Stimulated activated CD8-positive, alpha-beta memory T cell treated with anti-CD3 and anti-CD28 coated beads, Interleukin-7, amount 100 ng/mL, for 24 hours (primary cell): ENCODE data around the gene CAPN12.
"Not testable (repeated sequence)": the region's sequence is repeated elsewhere in the genome, so short reads cannot be mapped to it uniquely, and the experiment has no call there.

ENCODE experiments used
- DNase-seq: peaks from one replicate; pipeline ENCODE4 v3.0.0-alpha.2; 2020; ENCODE audit warnings: low read depth

Gene CAPN12, protein sequence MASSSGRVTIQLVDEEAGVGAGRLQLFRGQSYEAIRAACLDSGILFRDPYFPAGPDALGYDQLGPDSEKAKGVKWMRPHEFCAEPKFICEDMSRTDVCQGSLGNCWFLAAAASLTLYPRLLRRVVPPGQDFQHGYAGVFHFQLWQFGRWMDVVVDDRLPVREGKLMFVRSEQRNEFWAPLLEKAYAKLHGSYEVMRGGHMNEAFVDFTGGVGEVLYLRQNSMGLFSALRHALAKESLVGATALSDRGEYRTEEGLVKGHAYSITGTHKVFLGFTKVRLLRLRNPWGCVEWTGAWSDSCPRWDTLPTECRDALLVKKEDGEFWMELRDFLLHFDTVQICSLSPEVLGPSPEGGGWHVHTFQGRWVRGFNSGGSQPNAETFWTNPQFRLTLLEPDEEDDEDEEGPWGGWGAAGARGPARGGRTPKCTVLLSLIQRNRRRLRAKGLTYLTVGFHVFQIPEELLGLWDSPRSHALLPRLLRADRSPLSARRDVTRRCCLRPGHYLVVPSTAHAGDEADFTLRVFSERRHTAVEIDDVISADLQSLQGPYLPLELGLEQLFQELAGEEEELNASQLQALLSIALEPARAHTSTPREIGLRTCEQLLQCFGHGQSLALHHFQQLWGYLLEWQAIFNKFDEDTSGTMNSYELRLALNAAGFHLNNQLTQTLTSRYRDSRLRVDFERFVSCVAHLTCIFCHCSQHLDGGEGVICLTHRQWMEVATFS

DNA sequence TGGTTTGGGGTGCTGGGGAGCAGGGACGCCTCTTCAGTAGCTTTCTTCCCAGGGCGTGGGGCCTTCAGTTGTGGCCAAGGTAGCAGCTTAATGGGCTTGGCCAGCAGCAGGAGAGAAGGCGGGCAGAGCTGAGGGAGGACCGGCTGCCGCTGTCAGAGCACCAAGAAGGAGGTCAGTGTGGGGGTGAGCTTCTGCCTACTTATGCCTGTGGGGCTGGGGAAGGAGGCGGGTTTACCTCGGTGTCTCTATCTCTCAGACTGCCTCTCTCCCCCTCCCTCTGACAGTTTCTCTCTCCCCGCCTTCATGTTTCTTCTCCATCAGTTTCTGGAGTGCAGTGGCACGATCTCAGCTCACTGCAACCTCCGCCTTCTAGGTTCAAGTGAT lies at the start of gene CAPN12:
TSS of gene CAPN12 (minus strand) at position 177 of the 384 bp plus-strand sequence. CDS start 309 bp downstream, outside the sequence.
- DNase-seq = no peak

DNA sequence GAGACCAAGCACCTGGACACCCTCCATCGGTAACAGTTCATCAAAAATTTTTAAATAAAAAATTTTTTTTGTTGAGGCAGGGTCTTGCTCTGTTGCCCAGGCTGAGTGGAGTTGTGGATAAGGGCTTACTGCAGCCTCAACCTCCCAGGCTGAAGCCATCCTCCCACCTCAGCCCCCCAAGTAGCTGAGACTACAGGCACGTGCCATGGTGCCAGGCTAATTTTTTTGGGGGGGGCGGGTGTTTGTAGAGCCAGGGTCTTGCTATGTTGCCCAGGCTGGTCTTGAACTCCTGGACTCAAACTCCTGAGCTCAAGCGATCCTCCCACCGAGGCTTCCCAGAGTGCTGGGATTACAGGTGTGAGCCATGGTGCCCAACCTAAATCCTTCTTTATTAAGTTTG lies 49.4 kb upstream of the CAPN12 start:
- no peak for DNase-seq

DNA sequence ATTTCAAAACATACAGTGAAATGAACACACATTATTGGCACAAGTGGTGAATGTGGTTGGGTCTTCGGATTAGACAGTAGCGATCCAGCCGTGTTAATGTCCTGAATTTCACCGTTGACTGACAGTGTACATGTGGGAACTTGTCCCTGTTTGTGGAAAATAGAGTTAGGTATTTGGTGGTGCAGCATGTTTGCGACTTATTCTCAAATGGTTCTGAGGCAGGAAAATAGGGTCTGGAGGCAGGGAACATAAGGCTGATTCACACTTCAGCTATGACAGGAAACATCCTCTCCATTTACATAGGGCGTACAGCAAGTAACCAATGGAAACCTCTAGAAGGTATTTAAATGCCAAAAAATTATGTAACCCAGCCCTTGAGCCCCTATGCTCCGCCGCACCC lies 48.9 kb upstream of the CAPN12 start:
- no peak for DNase-seq

DNA sequence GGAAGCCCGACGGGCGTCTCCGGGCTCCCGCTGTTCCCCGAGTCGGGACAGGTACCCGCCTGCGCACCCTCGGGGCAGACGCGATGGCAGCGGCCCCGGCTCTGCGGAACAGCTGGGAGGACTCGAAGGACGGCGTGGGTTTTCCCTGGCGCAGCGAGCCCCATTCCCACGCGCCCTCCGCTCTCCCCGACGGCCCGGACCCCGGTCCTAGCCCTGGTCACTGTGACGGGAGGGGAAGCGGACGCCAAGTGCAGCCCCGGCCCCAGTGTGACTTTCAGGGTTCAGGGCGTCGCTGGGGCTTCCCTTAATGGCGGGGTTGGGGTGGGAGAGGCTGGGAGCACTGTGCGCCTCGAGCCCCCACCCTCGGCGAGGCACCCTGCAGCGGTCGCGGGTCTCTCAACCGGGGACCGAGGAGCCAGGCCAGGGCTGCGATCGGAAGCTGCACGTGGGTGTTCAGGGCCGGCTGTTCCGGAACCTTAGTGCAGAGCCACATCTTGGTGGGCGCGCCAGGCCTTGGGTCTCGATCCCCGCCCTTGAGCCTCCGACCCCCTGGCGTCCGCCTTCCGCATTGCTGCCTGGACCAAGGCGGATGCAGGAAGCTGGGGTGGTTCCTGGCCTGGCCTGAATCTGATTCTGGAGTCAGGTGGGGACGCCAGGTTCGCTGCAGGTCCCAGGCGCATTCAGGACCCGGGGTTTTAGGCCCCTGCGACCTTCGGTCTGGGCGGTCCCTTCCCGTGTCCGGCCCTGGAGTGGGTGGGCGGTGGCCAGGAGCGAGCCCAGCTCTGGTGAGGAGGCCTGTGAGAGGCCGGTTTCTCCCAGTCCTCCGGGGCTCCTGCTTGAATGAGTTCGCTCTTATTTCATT lies 48.2 kb upstream of the CAPN12 start:
- no peak for DNase-seq

DNA sequence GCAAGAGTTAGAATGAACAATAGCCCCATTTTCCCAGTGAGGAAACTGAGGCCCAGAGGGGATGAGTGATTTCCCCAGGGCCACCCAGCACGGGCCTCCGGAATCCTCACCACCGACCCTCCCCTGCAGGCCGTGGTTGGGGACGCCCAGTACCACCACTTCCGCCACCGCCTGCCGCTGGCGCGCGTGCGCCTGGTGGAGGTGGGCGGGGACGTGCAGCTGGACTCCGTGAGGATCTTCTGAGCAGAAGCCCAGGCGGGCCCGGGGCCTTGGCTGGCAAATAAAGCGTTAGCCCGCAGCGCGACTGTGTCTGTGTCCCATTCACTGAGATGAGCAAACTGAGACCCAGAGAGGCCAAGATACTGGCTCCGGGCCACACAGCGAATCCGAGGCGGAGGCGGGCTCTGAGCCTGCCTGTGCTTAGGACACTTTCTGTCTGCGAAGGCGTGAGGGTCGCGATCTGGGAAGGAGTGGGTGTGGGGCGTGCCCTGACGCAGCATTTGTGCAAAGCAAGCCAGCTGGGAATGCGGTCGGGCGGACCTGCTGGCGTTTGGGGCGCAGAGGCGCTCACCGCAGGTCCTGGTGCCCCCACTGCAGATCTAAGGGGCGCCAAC lies 47.3 kb upstream of the CAPN12 start:
- not testable (repeated sequence) for DNase-seq

DNA sequence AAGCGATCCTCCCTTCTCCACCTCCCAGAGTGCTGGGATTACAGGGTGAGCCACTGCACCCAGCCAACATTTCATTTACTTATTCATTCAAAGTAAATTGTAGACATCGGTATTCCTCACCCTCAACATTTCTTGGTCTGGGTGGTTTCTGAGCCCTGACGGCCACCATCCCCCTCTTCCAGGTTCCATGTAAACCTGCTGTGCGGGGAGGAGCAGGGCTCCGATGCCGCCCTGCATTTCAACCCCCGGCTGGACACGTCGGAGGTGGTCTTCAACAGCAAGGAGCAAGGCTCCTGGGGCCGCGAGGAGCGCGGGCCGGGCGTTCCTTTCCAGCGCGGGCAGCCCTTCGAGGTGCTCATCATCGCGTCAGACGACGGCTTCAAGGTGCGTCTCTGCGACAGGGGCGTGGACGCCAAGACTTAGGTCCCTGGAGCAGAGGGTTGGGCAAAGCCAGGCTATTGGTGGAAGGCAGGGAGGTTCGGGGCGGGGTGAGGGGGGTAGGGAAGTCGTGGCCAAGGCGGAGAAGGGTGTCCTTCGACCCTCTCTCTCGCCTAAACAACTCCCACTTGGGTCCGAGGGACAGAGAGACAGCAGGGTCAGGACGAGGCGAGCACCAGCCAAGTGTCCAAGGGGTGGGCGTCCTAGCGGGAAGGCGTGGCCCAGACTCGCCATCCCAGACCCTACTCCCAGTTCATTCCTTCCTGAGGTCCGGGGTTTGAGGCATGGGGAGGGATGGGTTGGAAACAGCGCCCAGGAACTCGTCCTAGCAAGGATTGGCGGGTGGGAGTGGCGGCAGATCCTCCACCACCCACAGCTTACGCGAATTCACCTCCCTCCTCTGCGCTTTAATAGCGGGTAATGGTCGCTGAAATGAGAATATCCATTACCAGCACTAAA lies 46.5 kb upstream of the CAPN12 start:
- DNase-seq = not testable (repeated sequence)

DNA sequence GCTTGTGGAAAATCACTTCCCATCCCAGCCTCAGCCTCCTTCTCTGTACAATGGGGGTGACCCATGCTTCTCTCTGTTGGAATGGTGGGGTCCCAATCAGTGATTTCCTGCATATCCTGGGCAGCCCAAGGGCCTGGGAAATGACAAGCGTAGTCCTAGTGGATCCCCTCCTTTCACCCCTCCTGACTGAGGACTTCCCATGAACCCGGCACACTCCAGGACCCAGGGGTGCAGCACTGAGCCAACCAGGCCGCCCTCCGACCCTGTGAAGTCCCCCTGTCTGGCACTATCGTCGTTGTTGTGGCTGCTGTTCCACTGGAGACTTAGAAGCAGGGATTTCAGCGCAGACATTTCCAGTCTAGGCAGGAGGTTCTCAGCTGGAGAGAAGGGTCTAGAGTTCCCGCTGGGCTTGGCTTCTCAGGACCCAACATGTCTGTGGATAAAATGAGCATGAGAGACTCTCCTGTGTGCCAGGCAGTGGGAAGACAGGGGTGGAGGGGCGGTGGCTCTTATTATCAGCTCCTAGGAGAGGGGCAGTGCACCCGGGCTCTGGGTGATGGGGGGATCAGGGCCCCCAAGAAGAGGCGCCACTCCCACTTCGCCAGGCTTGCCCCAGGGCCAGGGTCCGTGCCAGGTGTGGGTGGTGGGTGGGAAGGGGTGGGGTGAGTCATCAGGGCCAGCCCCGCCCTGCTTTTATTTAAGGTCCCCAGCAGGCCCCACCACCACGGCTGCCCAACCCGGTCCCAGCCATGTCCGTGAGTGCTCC lies 44.4 kb upstream of the CAPN12 start, which contains the start of gene LGALS7B:
TSS of gene LGALS7B (plus strand) at position 723 of the 766 bp plus-strand sequence. CDS start at position 750, 27 bp downstream.
- no peak for DNase-seq

DNA sequence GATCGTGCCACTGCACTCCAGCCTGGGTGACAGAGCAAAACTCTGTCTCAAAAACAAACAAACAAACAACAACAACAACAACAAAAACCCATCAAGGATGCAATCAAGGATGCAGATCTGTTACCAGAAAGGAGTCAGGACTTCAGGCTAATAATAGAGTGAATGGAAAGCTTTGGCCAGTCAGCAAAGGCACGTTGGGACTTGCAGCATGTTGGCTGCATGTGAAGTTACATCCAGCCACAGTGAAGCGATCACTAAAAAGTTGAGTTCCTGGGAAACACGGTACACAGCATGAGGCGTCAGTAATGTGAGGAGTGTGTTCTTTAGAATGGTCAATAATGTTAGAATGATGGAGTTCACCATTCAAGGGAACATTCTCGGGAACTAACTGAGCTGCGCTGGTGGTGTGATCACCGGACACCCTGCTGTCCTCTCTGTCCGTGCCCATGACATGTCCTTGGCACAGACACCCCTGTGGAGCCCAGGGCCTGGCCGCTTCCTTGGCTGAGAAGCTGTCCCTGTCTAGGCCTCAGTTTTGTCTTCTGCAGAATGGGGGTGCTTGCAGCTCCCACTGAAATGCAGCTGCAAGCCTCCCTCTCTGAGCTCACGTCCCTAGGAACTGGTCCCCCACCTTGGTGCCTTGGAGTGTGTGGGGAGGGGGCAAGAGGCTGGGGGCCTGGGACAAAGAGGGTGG lies 42.4 kb upstream of the CAPN12 start:
- no peak for DNase-seq

DNA sequence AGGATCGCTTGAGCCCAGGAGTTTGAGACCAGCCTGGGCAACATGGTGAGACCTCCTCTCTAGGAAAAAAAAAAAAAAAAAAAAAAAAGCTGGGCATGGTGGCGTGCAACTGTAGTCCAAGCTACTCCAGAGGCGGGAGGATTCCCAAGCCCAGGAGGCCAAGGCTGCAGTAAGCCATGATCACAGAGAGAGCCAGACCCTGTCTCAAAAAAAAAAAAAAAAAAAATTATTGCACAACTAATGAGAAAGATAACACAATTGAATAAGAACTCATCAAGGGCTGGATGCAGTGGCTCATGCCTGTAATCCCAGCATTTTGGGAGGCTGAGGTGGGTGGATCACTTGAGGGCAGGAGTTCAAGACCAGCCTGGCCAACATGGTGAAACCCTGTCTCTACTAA lies 41.8 kb upstream of the CAPN12 start:
- DNase-seq = not testable (repeated sequence)

DNA sequence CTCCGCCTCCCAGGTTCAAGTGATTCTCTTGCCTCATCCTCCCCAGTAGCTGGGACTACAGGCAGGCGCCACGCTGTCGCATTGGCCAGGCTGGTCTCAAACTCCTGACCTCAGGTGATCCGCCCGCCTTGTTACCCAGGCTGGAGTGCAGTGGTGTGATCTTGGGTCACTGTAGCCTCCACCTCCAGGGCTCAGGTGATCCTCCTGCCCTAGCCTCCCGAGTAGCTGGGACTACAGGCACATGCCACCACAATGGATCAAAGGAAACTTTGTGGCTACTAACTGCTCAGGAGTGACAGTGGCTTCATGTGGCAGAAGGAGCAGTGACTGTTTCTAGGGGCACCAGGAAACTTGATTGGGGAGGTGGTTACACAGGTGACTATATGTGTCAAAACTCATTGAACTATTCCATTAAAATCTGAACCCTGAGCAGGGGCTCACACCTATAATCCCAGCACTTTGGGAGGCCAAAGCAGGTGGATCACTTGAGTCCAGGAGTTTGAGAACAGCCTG lies 41.0 kb upstream of the CAPN12 start:
- no peak for DNase-seq

DNA sequence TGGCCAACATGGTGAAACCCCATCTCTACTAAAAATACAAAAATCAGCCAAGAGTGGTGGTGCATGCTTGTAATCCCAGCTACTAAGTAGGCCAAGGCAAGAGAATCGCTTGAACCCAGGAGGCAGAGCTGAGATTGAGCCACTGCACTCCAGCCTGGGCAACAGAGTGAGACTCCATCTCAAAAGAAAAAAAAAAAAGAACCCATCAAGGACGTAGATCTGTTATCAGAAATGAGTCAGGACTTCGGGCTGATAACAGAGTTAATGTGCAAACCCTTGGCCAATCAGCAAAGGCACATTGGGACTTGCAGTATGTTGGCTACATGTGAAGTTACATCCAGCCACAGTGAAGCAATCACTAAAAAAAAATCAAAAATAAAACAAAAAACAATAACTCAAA lies 40.0 kb upstream of the CAPN12 start:
- DNase-seq = no peak

DNA sequence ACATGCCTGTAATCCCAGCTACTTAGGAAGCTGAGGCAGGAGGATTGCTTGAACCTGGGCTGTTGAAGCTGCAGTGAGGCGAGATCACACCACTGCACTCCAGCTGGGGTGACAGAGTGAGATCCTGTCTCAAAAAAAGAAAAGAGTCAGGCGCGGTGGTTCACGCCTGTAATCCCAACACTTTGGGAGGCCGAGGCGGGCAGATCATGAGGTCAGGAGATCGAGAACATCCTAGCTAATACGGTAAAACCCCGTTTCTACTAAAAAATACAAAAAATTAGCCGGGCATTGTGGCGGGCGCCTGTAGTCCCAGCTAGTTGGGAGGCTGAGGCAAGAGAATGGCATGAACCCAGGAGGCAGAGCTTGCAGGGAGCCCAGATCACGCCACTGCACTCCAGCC lies 37.9 kb upstream of the CAPN12 start:
- DNase-seq = not testable (repeated sequence)

DNA sequence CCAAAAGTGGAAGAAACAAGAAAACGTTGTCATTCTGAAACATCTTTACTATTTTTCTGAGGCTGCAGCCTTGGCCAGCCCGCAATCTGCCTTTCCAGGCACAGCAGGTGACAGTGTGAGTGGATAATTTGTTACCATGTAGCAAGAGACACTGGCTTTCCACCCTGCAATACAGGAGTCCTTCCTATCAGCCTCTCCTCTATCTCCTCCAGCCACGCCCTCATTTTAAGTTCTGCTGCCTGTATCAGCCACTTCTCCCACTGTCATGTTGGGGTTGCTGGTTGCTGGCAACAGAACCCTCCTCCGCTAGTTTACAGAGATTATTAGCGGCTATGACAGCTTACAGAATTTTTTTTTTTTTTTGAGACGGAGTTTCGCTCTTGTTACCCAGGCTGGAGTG lies 36.8 kb upstream of the CAPN12 start:
- no peak for DNase-seq

DNA sequence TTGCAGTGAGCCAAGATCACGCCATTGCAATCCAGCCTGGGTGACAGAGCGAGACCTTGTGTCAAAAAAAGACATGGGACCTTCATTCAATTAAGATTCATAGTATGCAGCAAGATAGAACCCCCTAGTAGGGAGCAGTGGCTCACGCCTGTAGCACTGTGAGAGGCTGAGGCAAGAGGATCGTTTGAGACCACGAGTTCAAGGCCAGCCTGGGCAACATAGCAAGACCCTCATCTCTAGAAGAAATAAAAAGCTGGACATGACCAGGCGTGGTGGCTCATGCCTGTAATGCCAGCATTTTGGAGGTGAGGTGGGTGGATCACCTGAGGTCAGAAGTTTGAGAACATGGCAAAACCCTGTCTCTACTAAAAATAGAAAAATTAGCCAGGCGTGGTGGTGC lies 36.2 kb upstream of the CAPN12 start:
- DNase-seq = no peak

DNA sequence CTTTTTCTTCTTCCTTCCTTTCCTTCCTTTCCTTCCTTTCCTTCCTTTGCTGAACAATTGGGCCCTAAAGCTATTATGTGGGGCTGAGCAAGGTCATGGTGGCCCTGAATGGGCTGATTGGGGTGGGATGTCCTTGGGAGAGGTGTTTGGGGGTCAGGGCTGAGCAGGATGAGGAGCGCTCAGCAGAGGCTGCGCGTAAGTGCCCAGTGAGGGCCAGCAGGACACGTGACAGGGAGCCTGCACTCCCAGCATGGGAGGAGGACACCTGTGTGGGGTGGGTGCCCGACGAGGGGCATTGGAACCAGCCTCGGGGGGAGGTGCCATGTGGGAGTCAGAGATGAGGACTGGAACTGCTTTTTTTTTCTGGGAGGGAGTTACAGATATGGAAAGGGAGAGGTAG lies 34.5 kb upstream of the CAPN12 start:
- no peak for DNase-seq

DNA sequence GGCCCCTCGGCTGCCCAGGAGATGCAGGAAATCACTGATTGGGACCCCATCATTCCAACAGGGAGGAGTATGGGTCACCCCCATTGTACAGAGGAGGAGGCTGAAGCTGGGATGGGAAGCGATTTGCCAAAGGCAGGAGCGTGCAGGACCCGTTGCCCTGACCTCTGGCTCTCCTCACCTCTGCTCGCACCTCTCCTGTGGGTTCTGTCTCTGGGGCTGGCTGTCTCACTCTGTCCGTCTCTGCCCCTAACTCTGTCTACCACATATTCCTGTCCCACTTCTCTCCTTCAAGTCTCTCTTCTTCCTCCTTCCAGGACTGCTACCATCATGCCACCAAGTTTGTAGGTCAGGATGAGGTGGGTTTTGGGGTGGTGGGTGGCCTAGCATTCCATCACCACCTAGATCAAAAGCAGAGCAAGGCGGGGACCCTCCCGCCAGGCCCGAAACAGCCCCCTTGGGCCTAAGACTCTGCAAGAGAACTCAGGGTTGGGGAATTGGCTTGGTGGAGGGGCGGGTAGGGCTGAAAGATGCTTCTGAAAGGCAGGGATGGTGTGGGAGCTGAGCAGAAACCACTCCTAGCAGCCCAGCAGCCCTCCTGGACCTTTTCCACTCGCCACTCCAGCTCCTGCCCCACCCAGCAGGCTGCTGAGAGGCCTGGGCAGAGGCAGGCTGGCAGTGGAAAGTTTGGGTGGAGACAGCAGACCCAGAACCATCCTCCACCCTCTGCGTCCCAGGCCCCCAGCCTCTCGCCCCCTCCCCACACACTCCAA lies 30.1 kb upstream of the CAPN12 start:
- DNase-seq = no peak

DNA sequence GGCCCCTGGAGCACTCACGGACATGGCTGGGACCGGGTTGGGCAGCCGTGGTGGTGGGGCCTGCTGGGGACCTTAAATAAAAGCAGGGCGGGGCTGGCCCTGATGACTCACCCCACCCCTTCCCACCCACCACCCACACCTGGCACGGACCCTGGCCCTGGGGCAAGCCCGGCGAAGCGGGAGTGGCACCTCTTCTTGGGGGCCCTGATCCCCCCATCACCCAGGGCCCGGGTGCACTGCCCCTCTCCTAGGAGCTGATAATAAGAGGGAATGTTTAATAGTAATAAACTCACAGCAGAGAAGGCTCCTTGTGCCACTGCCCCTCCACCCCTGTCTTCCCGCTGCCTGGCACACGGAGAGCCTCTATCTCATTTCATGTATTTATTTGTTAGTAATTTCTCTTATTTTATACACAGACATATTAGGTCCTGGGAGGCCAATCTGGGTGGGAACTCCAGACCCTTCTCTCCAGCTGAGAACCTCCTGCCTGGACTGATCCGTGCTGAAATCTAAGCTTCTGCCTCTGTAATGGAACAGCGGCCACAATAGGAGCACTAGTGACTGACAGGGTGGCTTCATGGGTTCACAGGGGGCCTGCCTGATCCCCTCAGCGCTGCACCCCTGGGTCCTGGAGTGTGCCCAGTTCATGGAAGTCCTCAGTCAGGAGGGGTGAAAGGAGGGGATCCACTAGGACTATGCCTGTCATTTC lies 29.3 kb upstream of the CAPN12 start, which contains the start of gene LGALS7:
TSS of gene LGALS7 (minus strand) at position 49 of the 709 bp plus-strand sequence. CDS start at position 24, 25 bp downstream.
- DNase-seq = no peak

DNA sequence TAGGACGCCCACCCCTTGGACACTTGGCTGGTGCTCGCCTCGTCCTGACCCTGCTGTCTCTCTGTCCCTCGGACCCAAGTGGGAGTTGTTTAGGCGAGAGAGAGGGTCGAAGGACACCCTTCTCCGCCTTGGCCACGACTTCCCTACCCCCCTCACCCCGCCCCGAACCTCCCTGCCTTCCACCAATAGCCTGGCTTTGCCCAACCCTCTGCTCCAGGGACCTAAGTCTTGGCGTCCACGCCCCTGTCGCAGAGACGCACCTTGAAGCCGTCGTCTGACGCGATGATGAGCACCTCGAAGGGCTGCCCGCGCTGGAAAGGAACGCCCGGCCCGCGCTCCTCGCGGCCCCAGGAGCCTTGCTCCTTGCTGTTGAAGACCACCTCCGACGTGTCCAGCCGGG lies 27.3 kb upstream of the CAPN12 start:
- not testable (repeated sequence) for DNase-seq
